GM12878 (cell line): ENCODE measurements around the gene ATXN1. TPM values are rescaled to one million over a fixed set of nuclear protein-coding genes. Genes with fewer than 3 reads are reported as not detected.

Experiments
- ATAC-seq: fragments of 200-7000 bp; cut with Tn5 transposase; 3 replicates; pipeline ENCODE4 v1.9.1; 2020; ENCODE audit warnings: mild to moderate bottlenecking, moderate library complexity
- BruUV-seq: library from RNA; stranded (reverse); fragments of 400-500 nt; replicated peaks from 2 replicates; lab custom pipeline; 2021; lab: Mats Ljungman, UMichigan
- CTCF ChIA-PET: fragments of 300-600 bp; sonication (Branson Sonifier 250); formaldehyde crosslinking; extraction: SDS; loops from one replicate; lab custom pipeline; 2021; ENCODE audit warnings: inconsistent platforms; lab: Yijun Ruan, JAX
- POLR2A ChIA-PET: fragments of 350-600 bp; formaldehyde crosslinking; extraction: SDS; loops from one replicate; lab custom pipeline; 2021; ENCODE audit warnings: inconsistent platforms; lab: Charles Lee
- RAD21 ChIA-PET: fragments of 300-600 bp; sonication (Branson Sonifier 250); formaldehyde crosslinking; loops from one replicate; lab custom pipeline; 2023; ENCODE audit warnings: antibody characterized with exemption; ENCODE audit not compliant: unreplicated experiment; lab: Charles Lee
- SMC1A ChIA-PET: fragments of 300-600 bp; sonication (Branson Sonifier 250); formaldehyde crosslinking; loops from one replicate; lab custom pipeline; 2023; ENCODE audit not compliant: unreplicated experiment, uncharacterized antibody; lab: Charles Lee
- DNase-seq: peaks from one replicate; pipeline ENCODE4 v3.0.0-alpha.2; 2011; ENCODE audit warnings: low read depth, low spot score
- FAIRE-seq: peaks from 3 replicates; lab custom pipeline; 2011; peaks lifted over from hg19 to GRCh38; lab: Jason Lieb, UNC
- H2AFZ ChIP-seq: 2 replicates; pipeline ENCODE4 v1.6.0; 2011; ENCODE audit warnings: low read depth, low read length, control low read depth; ENCODE audit not compliant: control insufficient read depth
- H3K27ac ChIP-seq: 2 replicates; pipeline ENCODE4 v1.5.1; 2011; ENCODE audit warnings: control low read depth; ENCODE audit not compliant: control insufficient read depth, insufficient read depth
- H3K27me3 ChIP-seq, 2 experiments: replicated peaks in 1 of 2; 2 replicates each; pipeline versions ENCODE4 v1.6.0 to v1.6.1; 2011; ENCODE audit warnings: low read length in 1 of 2; ENCODE audit not compliant: control insufficient read depth in 2 of 2, insufficient read depth in 2 of 2
- H3K36me3 ChIP-seq, 2 experiments: 2 replicates each; pipeline ENCODE4 v1.5.1; 2011; ENCODE audit warnings: low read length in 1 of 2; ENCODE audit not compliant: control insufficient read depth in 2 of 2, insufficient read depth in 2 of 2
- H3K4me1 ChIP-seq: 2 replicates; pipeline ENCODE4 v1.6.1; 2011; ENCODE audit warnings: mild to moderate bottlenecking, low read length, moderate library complexity, mixed read lengths; ENCODE audit not compliant: control insufficient read depth, insufficient read depth
- H3K4me2 ChIP-seq: 2 replicates; pipeline ENCODE4 v1.6.0; 2011; ENCODE audit warnings: control low read depth; ENCODE audit not compliant: control insufficient read depth, insufficient read depth
- H3K4me3 ChIP-seq: fragments of 200-600 bp; sonication (generic); 2 replicates; pipeline ENCODE4 v1.5.1; 2016
- H3K79me2 ChIP-seq: 2 replicates; pipeline ENCODE4 v1.6.0; 2011; ENCODE audit warnings: low read length; ENCODE audit not compliant: control insufficient read depth, insufficient read depth
- H3K9ac ChIP-seq: 2 replicates; pipeline ENCODE4 v1.8.0; 2011; ENCODE audit warnings: low read length, control low read depth, mixed read lengths; ENCODE audit not compliant: control insufficient read depth, insufficient read depth
- H3K9me3 ChIP-seq: replicated peaks from 3 replicates; pipeline ENCODE4 v1.5.1; 2011; ENCODE audit warnings: mild to moderate bottlenecking, low read length; ENCODE audit not compliant: control insufficient read depth, insufficient read depth
- H4K20me1 ChIP-seq: 2 replicates; pipeline ENCODE4 v1.6.0; 2011; ENCODE audit not compliant: control insufficient read depth, insufficient read depth
- CEBPZ ChIP-seq: fragments of 150-350 bp; IDR thresholded peaks from 2 replicates; pipeline ENCODE4 v1.6.1; 2016; ENCODE audit warnings: low read depth, low read length
- E2F4 ChIP-seq: IDR thresholded peaks from 2 replicates; pipeline ENCODE4 v1.6.1; 2012; ENCODE audit warnings: low read depth, low read length, improper control_type of control experiment
- EP300 ChIP-seq, 2 experiments: fragments of 150-350 bp in 1 of 2; IDR thresholded peaks; 2 replicates each; pipeline ENCODE4 v1.6.1; 2011 to 2012; ENCODE audit warnings: low read depth in 2 of 2, low read length in 2 of 2, borderline replicate concordance in 1 of 2, improper control_type of control experiment in 1 of 2, inconsistent platforms in 1 of 2; ENCODE audit not compliant: control insufficient read depth in 1 of 2
- FOS ChIP-seq: IDR thresholded peaks from 3 replicates; pipeline ENCODE4 v1.6.1; 2011; ENCODE audit warnings: borderline replicate concordance; ENCODE audit not compliant: insufficient read length; ENCODE audit errors: extremely low read depth
- MYB ChIP-seq: fragments of 150-350 bp; IDR thresholded peaks from 2 replicates; pipeline ENCODE4 v1.6.1; 2014; ENCODE audit warnings: mild to moderate bottlenecking, low read depth, low read length, borderline replicate concordance
- NRF1 ChIP-seq: conservative IDR thresholded peaks from 2 replicates; pipeline ENCODE4 v1.6.1; 2011; ENCODE audit warnings: mild to moderate bottlenecking, low read depth, low read length, improper control_type of control experiment
- PAX5 ChIP-seq: IDR thresholded peaks from 2 replicates; pipeline ENCODE4 v1.6.1; 2011; ENCODE audit warnings: low read depth, low read length, borderline replicate concordance
- RELA ChIP-seq: fragments of 450-650 bp; IDR thresholded peaks from 2 replicates; pipeline ENCODE4 v1.8.0; 2014; ENCODE audit warnings: borderline replicate concordance; ENCODE audit not compliant: partially characterized antibody
- RUNX3 ChIP-seq: IDR thresholded peaks from 2 replicates; pipeline ENCODE4 v1.6.1; 2012; ENCODE audit warnings: low read length, inconsistent platforms
- ZBTB40 ChIP-seq: fragments of 450-650 bp; IDR thresholded peaks from 2 replicates; pipeline ENCODE4 v1.6.1; 2016; ENCODE audit warnings: mild to moderate bottlenecking, moderate library complexity, borderline replicate concordance
- ZNF207 ChIP-seq: fragments of 450-650 bp; IDR thresholded peaks from 2 replicates; pipeline ENCODE4 v1.6.1; 2014; ENCODE audit warnings: antibody characterized with exemption, mild to moderate bottlenecking, borderline replicate concordance
- WGBS: methylation state at CpG from one replicate; pipeline ENCODE4 v1.1.6; 2016; ENCODE audit warnings: low lambda C conversion rate; ENCODE audit not compliant: insufficient replicate concordance, insufficient coverage; ENCODE audit errors: missing lambda C conversion rate; 5-methylcytosine and 5-hydroxymethylcytosine counted together
- in situ Hi-C: fragments of 300-500 bp; cut with MboI; formaldehyde crosslinking; loops from 9 replicates; pipeline ENCODE4 v1.14.3; 2018; ENCODE audit warnings: mixed read lengths
- intact Hi-C: fragments of 100-400 bp; cut with micrococcal nuclease; formaldehyde crosslinking; loops from one replicate; pipeline ENCODE4 v1.14.2; 2022; ENCODE audit not compliant: unreplicated experiment
- polyA plus RNA-seq, 11 experiments: library from polyadenylated mRNA; depleted of rRNA in 4 of 11; unstranded in 6 of 11; stranded (reverse) in 5 of 11; fragments of >200 nt; fragmentation: Nextera tagmentation in 4 of 11; fragmentation: Illumina TruSeq in 1 of 11; extraction: Ambion mirVana in 4 of 11; extraction: Trizol in 1 of 11; gene quantifications; 1 replicate in 1 of 11; 2 replicates in 10 of 11; pipeline versions ENCODE4 v1.2.1 to v1.2.3, GENCODE V29; 2011 to 2016; ENCODE audit warnings: inconsistent platforms in 2 of 11, missing spikeins in 2 of 11, low read depth in 1 of 11
- total RNA-seq, 4 experiments: library from RNA; depleted of rRNA in 3 of 4; stranded (reverse); fragments of >200 nt in 3 of 4; fragmentation: Illumina TruSeq in 1 of 4; extraction: Trizol in 1 of 4; gene quantifications; 2 replicates each; pipeline versions ENCODE4 v1.2.1 to v1.2.3, GENCODE V29; 2013 to 2021

The ATXN1 gene
- total and polyA plus RNA-seq, 10 of the 15 experiments (the other 5 are each of a cell fraction or from before 2014, with no cell fraction given): 12.2 to 51.2 (median 20.5) TPM

GRCh38 chr6:16267428-16268263 is 493.6 kb downstream of the ATXN1 start:
- 68% methylated on average over 23 of the region's 23 CpGs for WGBS
- Histone ChIP-seq H3K79me2 (no peaks in the 10 kb centered on the region), H3K4me1 (no peaks in the 10 kb centered on the region), H2AFZ (no peak overlapping the region), H3K9ac (no peak overlapping the region), H4K20me1 (no peaks in the 10 kb centered on the region), H3K27me3 (no peaks in the 10 kb centered on the region; a peak in 1 of 4 replicates), H3K4me2 (no peak overlapping the region), H3K36me3 (no peaks in the 10 kb centered on the region), H3K27ac (no peak overlapping the region), H3K4me3 (no peak overlapping the region), H3K9me3 (no peaks in the 10 kb centered on the region)
- no peak for TF ChIP-seq MYB
- TF ChIP-seq CEBPZ: no peak
- no peak for TF ChIP-seq EP300 (IDR thresholded peaks at IDR 0.05; ENCODE audit: borderline replicate concordance in 1 of 2, control insufficient read depth in 1 of 2, low read depth in 2 of 2, low read length in 2 of 2)
- TF ChIP-seq FOS: no peak
- no peak for TF ChIP-seq ZBTB40
- no peak for TF ChIP-seq RELA
- no peak for TF ChIP-seq NRF1
- no peak for TF ChIP-seq RUNX3
- TF ChIP-seq ZNF207: no peak
- TF ChIP-seq E2F4: no peak
- TF ChIP-seq PAX5: no peak
- in situ Hi-C loops (no loop called here), intact Hi-C loops (no loop called here)
- DNase-seq (no peak), FAIRE-seq (no peak), ATAC-seq (no peak)
- RAD21 ChIA-PET: no interaction called here
- BruUV-seq: no TSS peak
- CTCF ChIA-PET: interaction anchor here (1.0 kb wide), 1 partner anchor 18 kb away, joined by 3 read pairs; no protein-coding TSS in a partner anchor
- POLR2A ChIA-PET: no interaction called here
- SMC1A ChIA-PET: no interaction called here
